ENCODE data around the gene KHDRBS1. TPM values are rescaled to one million over a fixed set of nuclear protein-coding genes. Genes with fewer than 3 reads are reported as not detected.
"Not testable (repeated sequence)": the region's sequence is repeated elsewhere in the genome, so short reads cannot be mapped to it uniquely, and the experiment has no call there.

Gene KHDRBS1
- total and polyA plus RNA-seq, 2 donors (not counting 1 experiment from before 2014, with no cell fraction given): 35.7 to 101 TPM

GRCh38 chr1:32001863-32002262 is 11.8 kb upstream of the KHDRBS1 start:
- H3K4me2 ChIP-seq (replicated peaks; ENCODE audit: low read depth, low read length, poor library complexity, severe bottlenecking): no peak overlapping the region
- peaks cover 12 to 18% of the 10 kb centered on the region in 2 donors for H3K4me1 ChIP-seq (ENCODE audit: control insufficient read depth in 2 of 2, insufficient read depth in 2 of 2, low read length in 2 of 2)
- no peak overlapping the region for H3K4me3 ChIP-seq (ENCODE audit: control extremely low read depth in 1 of 5, extremely low read depth in 1 of 5, insufficient read depth in 1 of 5, low read depth in 2 of 5, low read length in 4 of 5)
- no peaks in the 10 kb centered on the region for H3K27me3 ChIP-seq (replicated peaks in 1 of 4; ENCODE audit: control extremely low read depth in 1 of 4, control insufficient read depth in 3 of 4, insufficient read depth in 4 of 4, low read length in 3 of 4)
- Mint-ChIP-seq H3K4me1 (peaks cover 22% of the 10 kb centered on the region), H3K27ac (no peak overlapping the region), H3K9me3 (ENCODE audit: insufficient read depth) (no peaks in the 10 kb centered on the region), H3K4me3 (no peak overlapping the region), H3K27me3 (no peaks in the 10 kb centered on the region)
- H2AFZ ChIP-seq (ENCODE audit: insufficient read depth, low read depth, low read length, poor library complexity, severe bottlenecking): peak overlapping the region; percentile 6
- ATAC-seq (ENCODE audit: low read depth) (no peak), DNase-seq (no peak)
- TF ChIP-seq CTCF (IDR thresholded peaks at IDR 0.05): no peak
- TF ChIP-seq EZH2 (IDR thresholded peaks at IDR 0.05; ENCODE audit: borderline replicate concordance, insufficient read depth, low read depth, low read length, poor library complexity, severe bottlenecking): no peak
- H3K36me3 ChIP-seq (replicated peaks in 1 of 2; ENCODE audit: control extremely low read depth in 1 of 2, control insufficient read depth in 1 of 2, extremely low read depth in 1 of 2, insufficient read depth in 2 of 2, low read length in 1 of 2): no peaks in the 10 kb centered on the region
- no peaks in the 10 kb centered on the region for H4K20me1 ChIP-seq (ENCODE audit: control insufficient read depth, insufficient read depth, low read length, poor library complexity, severe bottlenecking)
- no peaks in the 10 kb centered on the region for H3K9me3 ChIP-seq (ENCODE audit: control extremely low read depth in 1 of 3, control insufficient read depth in 2 of 3, insufficient read depth in 1 of 3, low read length in 2 of 3)
- POLR2A ChIA-PET: no interaction called here
- CTCF ChIA-PET: no interaction called here
- intact Hi-C loops (cut with micrococcal nuclease): no loop called here
- no peak overlapping the region for H3K9ac ChIP-seq (ENCODE audit: low read length)
- no peaks in the 10 kb centered on the region for H3K79me2 ChIP-seq (ENCODE audit: control insufficient read depth, insufficient read depth, low read length)
- 100% methylated on average over 1 of the region's 5 CpGs for WGBS (ENCODE audit: insufficient coverage)
- no peak overlapping the region for H3K27ac ChIP-seq (ENCODE audit: low read length in 2 of 2)

- POLR2A ChIA-PET; H3K4me3 ChIP-seq (ENCODE audit: control extremely low read depth in 1 of 5, extremely low read depth in 1 of 5, insufficient read depth in 1 of 5, low read depth in 2 of 5, low read length in 4 of 5); H3K9me3 ChIP-seq (ENCODE audit: control extremely low read depth in 1 of 3, control insufficient read depth in 2 of 3, insufficient read depth in 1 of 3, low read length in 2 of 3); H3K27me3 ChIP-seq (replicated peaks in 1 of 4; ENCODE audit: control extremely low read depth in 1 of 4, control insufficient read depth in 3 of 4, insufficient read depth in 4 of 4, low read length in 3 of 4); H3K27ac ChIP-seq (ENCODE audit: low read length in 2 of 2); H3K4me2 ChIP-seq (replicated peaks; ENCODE audit: low read depth, low read length, poor library complexity, severe bottlenecking); H3K9me3 Mint-ChIP-seq (ENCODE audit: insufficient read depth); H3K27me3 Mint-ChIP-seq; H3K79me2 ChIP-seq (ENCODE audit: control insufficient read depth, insufficient read depth, low read length); intact Hi-C loops (cut with micrococcal nuclease); H3K9ac ChIP-seq (ENCODE audit: low read length); H4K20me1 ChIP-seq (ENCODE audit: control insufficient read depth, insufficient read depth, low read length, poor library complexity, severe bottlenecking); H3K36me3 ChIP-seq (replicated peaks in 1 of 2; ENCODE audit: control extremely low read depth in 1 of 2, control insufficient read depth in 1 of 2, extremely low read depth in 1 of 2, insufficient read depth in 2 of 2, low read length in 1 of 2); ATAC-seq (ENCODE audit: low read depth); H3K4me3 Mint-ChIP-seq; DNase-seq; H3K27ac Mint-ChIP-seq: not testable (repeated sequence)
- peaks cover 12 to 21% of the 10 kb centered on the region in 2 donors for H3K4me1 ChIP-seq (ENCODE audit: control insufficient read depth in 2 of 2, insufficient read depth in 2 of 2, low read length in 2 of 2)
- WGBS (ENCODE audit: insufficient coverage): 100% methylated on average over 2 of the region's 4 CpGs
- peaks cover 22% of the 10 kb centered on the region for H3K4me1 Mint-ChIP-seq
- peak overlapping the region; percentile 6 for H2AFZ ChIP-seq (ENCODE audit: insufficient read depth, low read depth, low read length, poor library complexity, severe bottlenecking)
- CTCF ChIA-PET: interaction anchor here (1.2 kb wide), 1 partner anchor 17 kb away, joined by 3 read pairs; no protein-coding TSS in a partner anchor
Measured at GRCh38 chr1:32002285-32002684, 11.4 kb upstream of the KHDRBS1 start.

All from B cell (primary cell).